ENCODE measurements around the gene GRK5. TPM values are rescaled to one million over a fixed set of nuclear protein-coding genes. Genes with fewer than 3 reads are reported as not detected.
"Not testable (repeated sequence)": the region's sequence is repeated elsewhere in the genome, so short reads cannot be mapped to it uniquely, and the experiment has no call there.

GRK5 gene
- total RNA-seq, 3 donors from 2014 or later (not counting 1 experiment from before 2014, with no cell fraction given): 37.6 to 54.3 (median 47.9) TPM

DNA sequence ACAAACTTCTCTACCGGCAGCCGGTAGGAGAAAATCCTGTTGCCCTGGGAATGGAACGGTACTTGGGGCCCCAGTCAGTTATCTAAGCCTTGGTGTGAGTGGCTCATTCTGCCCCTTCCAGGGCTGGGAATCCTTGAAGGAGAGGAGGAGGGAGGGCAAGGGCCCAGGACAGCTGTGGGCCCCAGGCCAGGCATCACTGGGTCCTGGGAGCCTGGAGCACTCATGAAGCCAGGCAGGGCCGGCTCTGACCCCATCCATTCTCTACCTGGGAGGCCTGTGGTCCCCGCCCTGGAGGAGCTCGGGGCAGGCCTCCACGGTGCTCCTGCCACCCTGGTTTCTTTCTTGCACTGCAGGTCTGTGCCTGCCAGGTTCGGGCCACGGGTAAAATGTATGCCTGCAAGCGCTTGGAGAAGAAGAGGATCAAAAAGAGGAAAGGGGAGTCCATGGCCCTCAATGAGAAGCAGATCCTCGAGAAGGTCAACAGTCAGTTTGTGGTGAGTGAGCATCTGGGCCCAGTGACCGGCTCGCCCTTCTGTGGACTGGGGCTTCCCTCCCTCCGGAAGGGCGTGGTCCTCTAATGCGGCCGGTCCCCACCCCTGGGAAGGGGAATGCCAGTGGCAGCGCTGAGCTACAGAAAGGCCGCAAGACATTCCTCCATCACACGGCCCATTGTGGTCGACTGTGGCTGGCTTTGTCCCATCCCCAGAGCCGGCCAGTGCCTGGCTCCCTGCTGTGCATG is 223.8 kb downstream of the GRK5 start:
- Histone ChIP-seq H3K27me3 (ENCODE audit: control insufficient read depth, insufficient read depth, low read length) (no peaks in the 10 kb centered on the region), H3K4me1 (ENCODE audit: control insufficient read depth, insufficient read depth, low read length) (no peaks in the 10 kb centered on the region), H3K4me3 (ENCODE audit: low read length) (no peak overlapping the region), H3K9me3 (ENCODE audit: control insufficient read depth, insufficient read depth, low read length) (peaks cover 3% of the 10 kb centered on the region), H3K36me3 (ENCODE audit: control insufficient read depth, insufficient read depth, low read length) (peaks cover 22% of the 10 kb centered on the region), H3K27ac (ENCODE audit: low read length) (no peak overlapping the region)
- H3K4me3 Mint-ChIP-seq: no peak overlapping the region
- TF ChIP-seq, protein P1, sequence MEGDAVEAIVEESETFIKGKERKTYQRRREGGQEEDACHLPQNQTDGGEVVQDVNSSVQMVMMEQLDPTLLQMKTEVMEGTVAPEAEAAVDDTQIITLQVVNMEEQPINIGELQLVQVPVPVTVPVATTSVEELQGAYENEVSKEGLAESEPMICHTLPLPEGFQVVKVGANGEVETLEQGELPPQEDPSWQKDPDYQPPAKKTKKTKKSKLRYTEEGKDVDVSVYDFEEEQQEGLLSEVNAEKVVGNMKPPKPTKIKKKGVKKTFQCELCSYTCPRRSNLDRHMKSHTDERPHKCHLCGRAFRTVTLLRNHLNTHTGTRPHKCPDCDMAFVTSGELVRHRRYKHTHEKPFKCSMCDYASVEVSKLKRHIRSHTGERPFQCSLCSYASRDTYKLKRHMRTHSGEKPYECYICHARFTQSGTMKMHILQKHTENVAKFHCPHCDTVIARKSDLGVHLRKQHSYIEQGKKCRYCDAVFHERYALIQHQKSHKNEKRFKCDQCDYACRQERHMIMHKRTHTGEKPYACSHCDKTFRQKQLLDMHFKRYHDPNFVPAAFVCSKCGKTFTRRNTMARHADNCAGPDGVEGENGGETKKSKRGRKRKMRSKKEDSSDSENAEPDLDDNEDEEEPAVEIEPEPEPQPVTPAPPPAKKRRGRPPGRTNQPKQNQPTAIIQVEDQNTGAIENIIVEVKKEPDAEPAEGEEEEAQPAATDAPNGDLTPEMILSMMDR (IDR thresholded peaks at IDR 0.05): no peak
- intact Hi-C loops (cut with micrococcal nuclease): no loop called here
- DNase-seq (no peak), ATAC-seq (no peak)
- H3K9me3 Mint-ChIP-seq: no peaks in the 10 kb centered on the region
- H3K4me1 Mint-ChIP-seq: no peaks in the 10 kb centered on the region
- peaks cover 7% of the 10 kb centered on the region for H3K36me3 Mint-ChIP-seq
- no peak overlapping the region for H3K27ac Mint-ChIP-seq
- H3K27me3 Mint-ChIP-seq (ENCODE audit: low read depth in 2 of 2): no peaks in the 10 kb centered on the region
- 88% methylated on average over 22 of the region's 22 CpGs for WGBS (ENCODE audit: insufficient coverage)

DNA sequence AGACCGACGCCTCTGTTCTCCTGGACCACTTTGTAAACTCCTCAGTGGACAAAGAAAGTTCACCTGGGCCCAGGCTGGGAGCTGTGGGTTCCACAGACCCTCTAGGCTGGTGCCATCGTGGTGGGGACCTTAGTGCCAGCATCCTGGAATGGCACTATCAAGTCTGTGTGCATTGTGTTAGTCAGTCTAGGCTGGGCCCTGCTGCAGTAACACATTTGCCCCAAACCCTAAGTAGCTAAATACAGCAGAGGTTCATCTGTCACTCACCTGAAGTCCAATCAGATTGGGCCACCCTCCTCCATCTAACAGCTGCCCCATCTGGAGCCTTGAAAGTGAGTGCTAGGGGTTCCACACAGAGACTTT is 224.4 kb downstream of the GRK5 start:
- Histone ChIP-seq H3K4me3 (ENCODE audit: low read length) (no peak overlapping the region), H3K27me3 (ENCODE audit: control insufficient read depth, insufficient read depth, low read length) (no peaks in the 10 kb centered on the region), H3K4me1 (ENCODE audit: control insufficient read depth, insufficient read depth, low read length) (no peaks in the 10 kb centered on the region), H3K27ac (ENCODE audit: low read length) (no peak overlapping the region), H3K9me3 (ENCODE audit: control insufficient read depth, insufficient read depth, low read length) (peaks cover 3% of the 10 kb centered on the region), H3K36me3 (ENCODE audit: control insufficient read depth, insufficient read depth, low read length) (peaks cover 21% of the 10 kb centered on the region)
- WGBS (ENCODE audit: insufficient coverage): 91% methylated on average over 3 of the region's 3 CpGs
- H3K27me3 Mint-ChIP-seq (ENCODE audit: low read depth in 2 of 2): no peaks in the 10 kb centered on the region
- intact Hi-C loops (cut with micrococcal nuclease): no loop called here
- H3K4me3 Mint-ChIP-seq: no peak overlapping the region
- no peaks in the 10 kb centered on the region for H3K4me1 Mint-ChIP-seq
- no peak overlapping the region for H3K27ac Mint-ChIP-seq
- no peak for ATAC-seq
- peaks cover 7% of the 10 kb centered on the region for H3K36me3 Mint-ChIP-seq
- no peak for DNase-seq
- TF ChIP-seq, protein P1 (IDR thresholded peaks at IDR 0.05): no peak
- H3K9me3 Mint-ChIP-seq: no peaks in the 10 kb centered on the region

GRCh38 chr10:119434942-119435341 is 227.6 kb downstream of the GRK5 start:
- H3K4me1 Mint-ChIP-seq; H3K4me3 ChIP-seq (ENCODE audit: low read length); H3K4me1 ChIP-seq (ENCODE audit: control insufficient read depth, insufficient read depth, low read length); H3K4me3 Mint-ChIP-seq; H3K9me3 Mint-ChIP-seq; intact Hi-C loops (cut with micrococcal nuclease); H3K36me3 Mint-ChIP-seq; H3K27ac ChIP-seq (ENCODE audit: low read length); H3K36me3 ChIP-seq (ENCODE audit: control insufficient read depth, insufficient read depth, low read length); H3K27ac Mint-ChIP-seq; DNase-seq; H3K27me3 ChIP-seq (ENCODE audit: control insufficient read depth, insufficient read depth, low read length); H3K27me3 Mint-ChIP-seq (ENCODE audit: low read depth in 2 of 2); H3K9me3 ChIP-seq (ENCODE audit: control insufficient read depth, insufficient read depth, low read length); ATAC-seq: not testable (repeated sequence)
- WGBS (ENCODE audit: insufficient coverage): 95% methylated on average over 5 of the region's 5 CpGs

DNA sequence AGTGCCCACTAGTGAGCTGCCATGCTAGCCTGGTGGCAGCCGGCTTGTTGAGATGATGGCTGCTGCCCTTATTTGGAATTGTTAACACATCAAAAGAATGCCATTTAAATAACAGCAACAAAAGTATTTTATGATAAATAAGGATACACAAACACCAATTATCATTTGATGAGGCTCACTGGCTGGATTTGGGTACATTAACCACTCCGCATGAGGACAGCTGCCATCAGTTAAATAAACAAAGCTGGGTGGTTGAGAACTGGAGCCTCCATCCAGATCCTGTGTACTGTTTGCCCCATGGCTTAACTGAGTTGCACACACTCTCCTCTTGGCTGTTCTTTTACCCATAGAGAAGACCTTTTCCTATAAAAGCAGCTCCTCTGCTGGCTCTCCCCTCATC is 231.3 kb downstream of the GRK5 start:
- no peaks in the 10 kb centered on the region for H3K4me1 Mint-ChIP-seq
- H3K36me3 Mint-ChIP-seq: peaks cover 7% of the 10 kb centered on the region
- H3K4me3 Mint-ChIP-seq: no peak overlapping the region

More for the DNA sequence above, 231.3 kb downstream of the GRK5 start:
- no peaks in the 10 kb centered on the region for H3K27me3 Mint-ChIP-seq (ENCODE audit: low read depth in 2 of 2)
- Histone ChIP-seq H3K27ac (ENCODE audit: low read length) (no peak overlapping the region), H3K27me3 (ENCODE audit: control insufficient read depth, insufficient read depth, low read length) (no peaks in the 10 kb centered on the region), H3K36me3 (ENCODE audit: control insufficient read depth, insufficient read depth, low read length) (no peaks in the 10 kb centered on the region), H3K4me3 (ENCODE audit: low read length) (no peak overlapping the region), H3K9me3 (ENCODE audit: control insufficient read depth, insufficient read depth, low read length) (no peaks in the 10 kb centered on the region), H3K4me1 (ENCODE audit: control insufficient read depth, insufficient read depth, low read length) (no peaks in the 10 kb centered on the region)
- WGBS (ENCODE audit: insufficient coverage): 86% methylated on average over 2 of the region's 2 CpGs
- H3K9me3 Mint-ChIP-seq: no peaks in the 10 kb centered on the region
- intact Hi-C loops (cut with micrococcal nuclease): no loop called here
- DNase-seq (no peak), ATAC-seq (no peak)
- no peak overlapping the region for H3K27ac Mint-ChIP-seq
- TF ChIP-seq, protein P1 (IDR thresholded peaks at IDR 0.05): no peak

All from natural killer cell (primary cell).